K562 (cell line): ENCODE results near the gene CBFA2T3. TPM values are rescaled to one million over a fixed set of nuclear protein-coding genes. Genes with fewer than 3 reads are reported as not detected.

Experiments used
- MAFG ChIP-seq: fragments of 450-650 bp; conservative IDR thresholded peaks from 2 replicates; pipeline ENCODE4 v1.6.1; 2016; ENCODE audit warnings: missing genetic modification characterization, missing compliant biosample characterization
- MXD1 ChIP-seq: fragments of 250-450 bp; sonication (Bioruptor Pico); IDR thresholded peaks from 2 replicates; pipeline ENCODE4 v1.8.0; 2021; ENCODE audit warnings: borderline replicate concordance, mild to moderate bottlenecking, moderate library complexity; ENCODE audit not compliant: poor library complexity, severe bottlenecking
- NKRF ChIP-seq: fragments of 450-650 bp; IDR thresholded peaks from 2 replicates; pipeline ENCODE4 v1.6.1; 2016; ENCODE audit warnings: borderline replicate concordance
- POLR2A ChIP-seq: fragments of 450-650 bp; conservative IDR thresholded peaks from 2 replicates; pipeline ENCODE4 v1.6.1; 2016
- RAD21 ChIP-seq, 2 experiments: fragments of 250-450 bp in 1 of 2; fragments of 450-650 bp in 1 of 2; sonication (Bioruptor Pico) in 1 of 2; formaldehyde crosslinking in 1 of 2; IDR thresholded peaks in 1 of 2; conservative IDR thresholded peaks in 1 of 2; 2 replicates each; pipeline versions ENCODE4 v1.4.0 to v1.8.0; 2020 to 2022; ENCODE audit warnings: mild to moderate bottlenecking in 2 of 2, moderate library complexity in 1 of 2
- RERE ChIP-seq: sonication (generic); formaldehyde crosslinking; IDR thresholded peaks from 2 replicates; pipeline ENCODE4 v1.8.0; 2023; ENCODE audit warnings: missing genetic modification reagents, mild to moderate bottlenecking, borderline replicate concordance
- TBL1XR1 ChIP-seq, 2 experiments: IDR thresholded peaks; 2 replicates each; pipeline ENCODE4 v1.6.1; 2012; ENCODE audit warnings: improper control_type of control experiment in 2 of 2, low read length in 2 of 2, mild to moderate bottlenecking in 1 of 2
- ZBTB1 ChIP-seq: sonication (generic); formaldehyde crosslinking; IDR thresholded peaks from 2 replicates; pipeline ENCODE4 v1.8.1; 2023; ENCODE audit warnings: missing genetic modification reagents, low read depth, mild to moderate bottlenecking, borderline replicate concordance
- ZFP91 ChIP-seq: sonication (generic); formaldehyde crosslinking; IDR thresholded peaks from 2 replicates; pipeline ENCODE4 v1.8.0; 2022; ENCODE audit warnings: mild to moderate bottlenecking, missing genetic modification reagents
- ZKSCAN1 ChIP-seq: fragments of 150-350 bp; IDR thresholded peaks from 2 replicates; pipeline ENCODE4 v1.6.1; 2016; ENCODE audit warnings: low read depth, low read length
- ZNF280A ChIP-seq: fragments of 450-650 bp; IDR thresholded peaks from 2 replicates; pipeline ENCODE4 v1.6.1; 2018; ENCODE audit warnings: mild to moderate bottlenecking, low read depth; ENCODE audit not compliant: partially characterized antibody
- ZNF444 ChIP-seq: fragments of 250-450 bp; sonication (Bioruptor Pico); IDR thresholded peaks from 2 replicates; pipeline ENCODE4 v1.4.0; 2020; ENCODE audit warnings: mild to moderate bottlenecking, moderate library complexity
- ZNF589 ChIP-seq: fragments of 200-800 bp; sonication (Bioruptor generic); IDR thresholded peaks from 2 replicates; pipeline ENCODE4 v1.6.1; 2016; ENCODE audit warnings: low read depth, missing genetic modification characterization, missing compliant biosample characterization
- polyA plus RNA-seq, 8 experiments: library from polyadenylated mRNA; depleted of rRNA in 4 of 8; stranded (reverse) in 5 of 8; unstranded in 3 of 8; fragments of >200 nt; fragmentation: Nextera tagmentation in 2 of 8; fragmentation: Illumina TruSeq in 1 of 8; extraction: Ambion mirVana in 2 of 8; extraction: Trizol in 1 of 8; gene quantifications; 2 replicates each; pipeline versions ENCODE4 v1.2.1 to v1.2.3, GENCODE V29; 2011 to 2014; ENCODE audit warnings: inconsistent platforms in 1 of 8, missing spikeins in 1 of 8
- total RNA-seq, 7 experiments: library from RNA; depleted of rRNA in 6 of 7; stranded (reverse); fragments of >200 nt in 6 of 7; fragmentation: Illumina TruSeq in 2 of 7; extraction: Trizol in 2 of 7; gene quantifications; 2 replicates each; pipeline versions ENCODE4 v1.2.1 to v1.2.3, GENCODE V29; 2011 to 2021; ENCODE audit warnings: low replicate concordance in 1 of 7

The CBFA2T3 gene
- total and polyA plus RNA-seq, 9 of the 15 experiments (the other 6 are each of a cell fraction or from before 2014, with no cell fraction given) = 2.3 to 145 (median 6.7) TPM

- no peak for TF ChIP-seq RERE (CRISPR knock-in tag)
- TF ChIP-seq NKRF = 0 out of 2 replicates have a peak, but pooled peaks have one; percentile 27
- TF ChIP-seq RAD21 (CRISPR knock-in tag; conservative IDR thresholded peaks at IDR 0.05 in 1 of 2, IDR thresholded peaks at IDR 0.05 in 1 of 2) = peak; percentile 19 to 40; a peak in 2 of 4 replicates
- TF ChIP-seq MAFG (tag) = no peak
- TF ChIP-seq TBL1XR1 (IDR thresholded peaks at IDR 0.05; ENCODE audit: low read length in 2 of 2) = peak in 1 of 2 experiments; percentile 23; a peak in 1 of 4 replicates
- no peak for TF ChIP-seq ZBTB1 (CRISPR knock-in tag)
- no peak for TF ChIP-seq ZNF589 (CRISPR knock-in tag)
- TF ChIP-seq POLR2A = 0 out of 2 replicates have a peak, but pooled peaks have one; percentile 39
- no peak for TF ChIP-seq MXD1 (CRISPR knock-in tag)
- no peak for TF ChIP-seq ZNF280A
- peak; percentile 31; the same call in 1 of the 2 replicates for TF ChIP-seq ZKSCAN1
- no peak for TF ChIP-seq ZNF444 (CRISPR knock-in tag)
- TF ChIP-seq ZFP91 (CRISPR knock-in tag) = no peak
Observed at GRCh38 chr16:88973007-88973410, 4.0 kb downstream of the CBFA2T3 start (continued).
